ENCODE results near the gene PAK2.

- no peak for TF ChIP-seq EZH2 (IDR thresholded peaks at IDR 0.05)
- TF ChIP-seq, protein P1, sequence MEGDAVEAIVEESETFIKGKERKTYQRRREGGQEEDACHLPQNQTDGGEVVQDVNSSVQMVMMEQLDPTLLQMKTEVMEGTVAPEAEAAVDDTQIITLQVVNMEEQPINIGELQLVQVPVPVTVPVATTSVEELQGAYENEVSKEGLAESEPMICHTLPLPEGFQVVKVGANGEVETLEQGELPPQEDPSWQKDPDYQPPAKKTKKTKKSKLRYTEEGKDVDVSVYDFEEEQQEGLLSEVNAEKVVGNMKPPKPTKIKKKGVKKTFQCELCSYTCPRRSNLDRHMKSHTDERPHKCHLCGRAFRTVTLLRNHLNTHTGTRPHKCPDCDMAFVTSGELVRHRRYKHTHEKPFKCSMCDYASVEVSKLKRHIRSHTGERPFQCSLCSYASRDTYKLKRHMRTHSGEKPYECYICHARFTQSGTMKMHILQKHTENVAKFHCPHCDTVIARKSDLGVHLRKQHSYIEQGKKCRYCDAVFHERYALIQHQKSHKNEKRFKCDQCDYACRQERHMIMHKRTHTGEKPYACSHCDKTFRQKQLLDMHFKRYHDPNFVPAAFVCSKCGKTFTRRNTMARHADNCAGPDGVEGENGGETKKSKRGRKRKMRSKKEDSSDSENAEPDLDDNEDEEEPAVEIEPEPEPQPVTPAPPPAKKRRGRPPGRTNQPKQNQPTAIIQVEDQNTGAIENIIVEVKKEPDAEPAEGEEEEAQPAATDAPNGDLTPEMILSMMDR (IDR thresholded peaks at IDR 0.05) = no peak
- TF ChIP-seq EZH2phosphoT487 (IDR thresholded peaks at IDR 0.05) = no peak
Observed at GRCh38 chr3:196772102-196772501, 32.4 kb downstream of the PAK2 start.

Data from neural progenitor cell (in vitro differentiated cells).